Gastrocnemius medialis (tissue), 4 donors: ENCODE data around the gene ZNF408.

Experiments
- POLR2A ChIP-seq, 2 donors: fragments of 450-650 bp; IDR thresholded peaks; one replicate each; pipeline ENCODE4 v1.6.1; 2017; ENCODE audit warnings: antibody characterized with exemption in 2 of 2, mild to moderate bottlenecking in 2 of 2, moderate library complexity in 2 of 2
- TF ChIP-seq, protein P1 (sequence below), 5 experiments: fragments of 450-650 bp in 3 of 5; fragments of 200-600 bp in 2 of 5; sonication (generic) in 2 of 5; IDR thresholded peaks in 4 of 5; conservative IDR thresholded peaks in 1 of 5; 1 replicate in 4 of 5; 2 replicates in 1 of 5; pipeline ENCODE4 v1.5.1; 2016 to 2019; ENCODE audit warnings: antibody characterized with exemption in 5 of 5, mild to moderate bottlenecking in 3 of 5, moderate library complexity in 3 of 5

GRCh38 chr11:46674463-46675287 lies 26.2 kb upstream of the ZNF408 start:
- TF ChIP-seq, protein P1, sequence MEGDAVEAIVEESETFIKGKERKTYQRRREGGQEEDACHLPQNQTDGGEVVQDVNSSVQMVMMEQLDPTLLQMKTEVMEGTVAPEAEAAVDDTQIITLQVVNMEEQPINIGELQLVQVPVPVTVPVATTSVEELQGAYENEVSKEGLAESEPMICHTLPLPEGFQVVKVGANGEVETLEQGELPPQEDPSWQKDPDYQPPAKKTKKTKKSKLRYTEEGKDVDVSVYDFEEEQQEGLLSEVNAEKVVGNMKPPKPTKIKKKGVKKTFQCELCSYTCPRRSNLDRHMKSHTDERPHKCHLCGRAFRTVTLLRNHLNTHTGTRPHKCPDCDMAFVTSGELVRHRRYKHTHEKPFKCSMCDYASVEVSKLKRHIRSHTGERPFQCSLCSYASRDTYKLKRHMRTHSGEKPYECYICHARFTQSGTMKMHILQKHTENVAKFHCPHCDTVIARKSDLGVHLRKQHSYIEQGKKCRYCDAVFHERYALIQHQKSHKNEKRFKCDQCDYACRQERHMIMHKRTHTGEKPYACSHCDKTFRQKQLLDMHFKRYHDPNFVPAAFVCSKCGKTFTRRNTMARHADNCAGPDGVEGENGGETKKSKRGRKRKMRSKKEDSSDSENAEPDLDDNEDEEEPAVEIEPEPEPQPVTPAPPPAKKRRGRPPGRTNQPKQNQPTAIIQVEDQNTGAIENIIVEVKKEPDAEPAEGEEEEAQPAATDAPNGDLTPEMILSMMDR (IDR thresholded peaks at IDR 0.05 in 4 of 5, conservative IDR thresholded peaks at IDR 0.05 in 1 of 5) = no peak
- TF ChIP-seq POLR2A (IDR thresholded peaks at IDR 0.05) = no peak
